HCT116 (cell line): ENCODE measurements around the gene MYL5. TPM values are rescaled to one million over a fixed set of nuclear protein-coding genes. Genes with fewer than 3 reads are reported as not detected.
"Not testable (repeated sequence)": the region's sequence is repeated elsewhere in the genome, so short reads cannot be mapped to it uniquely, and the experiment has no call there.

Source experiments
- ATAC-seq: fragments of 200-7000 bp; cut with Tn5 transposase; 2 replicates; pipeline ENCODE4 v1.9.1; 2020; ENCODE audit warnings: mild to moderate bottlenecking, moderate library complexity
- BruUV-seq: library from RNA; stranded (reverse); fragments of 400-500 nt; replicated peaks from 2 replicates; lab custom pipeline; 2021; lab: Mats Ljungman, UMichigan
- CTCF ChIA-PET: fragments of 300-600 bp; sonication (Branson Sonifier 250); formaldehyde crosslinking; loops from one replicate; lab custom pipeline; 2021; ENCODE audit warnings: antibody characterized with exemption; lab: Charles Lee
- POLR2A ChIA-PET: fragments of 300-600, 350-600 bp; sonication (Branson Sonifier 250); formaldehyde crosslinking; loops from one replicate; lab custom pipeline; 2021; ENCODE audit warnings: antibody characterized with exemption; lab: Charles Lee
- RAD21 ChIA-PET, 2 experiments: fragments of 300-600 bp; sonication (Branson Sonifier 250); formaldehyde crosslinking; loops; one replicate each; lab custom pipeline; 2023; ENCODE audit warnings: low total read pairs in 2 of 2; ENCODE audit not compliant: uncharacterized antibody in 2 of 2, unreplicated experiment in 2 of 2, low non-redundant PET in 1 of 2; lab: Charles Lee
- DNase-seq: peaks from one replicate; pipeline ENCODE4 v3.0.0-alpha.2; 2010; ENCODE audit warnings: low read depth, low spot score
- H2AFZ ChIP-seq: fragments of 200-600 bp; shearing (Covaris generic), sonication (generic); 2 replicates; pipeline ENCODE4 v1.6.1; 2017; ENCODE audit warnings: low read depth, mixed run types, mixed read lengths, antibody characterized with exemption, low read length; ENCODE audit not compliant: poor library complexity, severe bottlenecking
- H3K27ac ChIP-seq: 2 replicates; pipeline ENCODE4 v1.5.1; 2012; ENCODE audit warnings: low read depth, low read length
- H3K27me3 ChIP-seq: fragments of 200-600 bp; sonication (generic); 2 replicates; pipeline ENCODE4 v1.6.1; 2016; ENCODE audit warnings: mixed run types, low read length, mixed read lengths; ENCODE audit not compliant: insufficient read depth
- H3K36me3 ChIP-seq, 2 experiments: fragments of 200-500 bp in 1 of 2; fragments of 200-600 bp in 1 of 2; sonication (Bioruptor generic) in 1 of 2; sonication (generic) in 1 of 2; 2 replicates each; pipeline versions ENCODE4 v1.5.1 to v1.6.1; 2014 to 2016; ENCODE audit warnings: low read length in 2 of 2, inconsistent platforms in 1 of 2, mixed read lengths in 1 of 2, mixed run types in 1 of 2; ENCODE audit not compliant: insufficient read depth in 2 of 2, control insufficient read depth in 1 of 2
- H3K4me1 ChIP-seq, 2 experiments: fragments of 200-600 bp in 1 of 2; sonication (generic) in 1 of 2; 2 replicates each; pipeline versions ENCODE4 v1.5.1 to v1.6.1; 2012 to 2017; ENCODE audit warnings: low read length in 2 of 2, inconsistent platforms in 1 of 2, mild to moderate bottlenecking in 1 of 2, mixed read lengths in 1 of 2, mixed run types in 1 of 2, moderate library complexity in 1 of 2; ENCODE audit not compliant: insufficient read depth in 2 of 2, control insufficient read depth in 1 of 2
- H3K4me2 ChIP-seq: fragments of 200-600 bp; sonication (generic); 2 replicates; pipeline ENCODE4 v1.6.1; 2017; ENCODE audit warnings: mixed run types, low read length, mixed read lengths
- H3K4me3 ChIP-seq, 2 experiments: fragments of 200-600 bp in 1 of 2; sonication (generic) in 1 of 2; replicated peaks in 1 of 2; 2 replicates each; pipeline ENCODE4 v1.5.1; 2011 to 2016; ENCODE audit warnings: low read length in 2 of 2, control low read depth in 1 of 2, low read depth in 1 of 2, mild to moderate bottlenecking in 1 of 2, mixed read lengths in 1 of 2, mixed run types in 1 of 2
- H3K79me2 ChIP-seq: fragments of 200-600 bp; sonication (generic); 2 replicates; pipeline ENCODE4 v1.6.1; 2017; ENCODE audit warnings: mild to moderate bottlenecking, mixed run types, low read length, moderate library complexity, mixed read lengths; ENCODE audit not compliant: insufficient read depth
- H3K9ac ChIP-seq: fragments of 200-600 bp; sonication (generic); 2 replicates; pipeline ENCODE4 v1.6.1; 2016; ENCODE audit warnings: low read length, mixed read lengths
- H3K9me2 ChIP-seq: fragments of 200-600 bp; sonication (generic), shearing (Covaris generic); 2 replicates; pipeline ENCODE4 v1.6.1; 2017; ENCODE audit warnings: mixed run types, mild to moderate bottlenecking, moderate library complexity; ENCODE audit not compliant: insufficient read depth
- H3K9me3 ChIP-seq, 2 experiments: fragments of 200-500 bp in 1 of 2; fragments of 200-600 bp in 1 of 2; sonication (Bioruptor generic) in 1 of 2; sonication (generic) in 1 of 2; 2 replicates each; pipeline ENCODE4 v1.6.1; 2014 to 2017; ENCODE audit warnings: low read length in 2 of 2, mixed read lengths in 2 of 2, inconsistent platforms in 1 of 2, low read depth in 1 of 2, mild to moderate bottlenecking in 1 of 2, mixed run types in 1 of 2, moderate library complexity in 1 of 2; ENCODE audit not compliant: control insufficient read depth in 1 of 2, insufficient read depth in 1 of 2
- H4K20me1 ChIP-seq: fragments of 200-600 bp; sonication (generic), shearing (Covaris generic); 2 replicates; pipeline ENCODE4 v1.6.1; 2017; ENCODE audit warnings: mixed run types, mild to moderate bottlenecking, moderate library complexity; ENCODE audit not compliant: insufficient read depth
- ATF3 ChIP-seq: IDR thresholded peaks from 2 replicates; pipeline ENCODE4 v1.6.1; 2012
- CTCF ChIP-seq, 3 experiments: fragments of 200-600 bp in 1 of 3; sonication (generic) in 1 of 3; IDR thresholded peaks in 2 of 3; conservative IDR thresholded peaks in 1 of 3; 2 replicates each; pipeline ENCODE4 v1.5.1; 2012 to 2017; ENCODE audit warnings: low read depth in 2 of 3, low read length in 2 of 3, antibody characterized with exemption in 1 of 3, borderline replicate concordance in 1 of 3, control low read depth in 1 of 3, mild to moderate bottlenecking in 1 of 3, mixed read lengths in 1 of 3, mixed run types in 1 of 3, moderate library complexity in 1 of 3; ENCODE audit not compliant: insufficient read depth in 1 of 3
- EZH2phosphoT487 ChIP-seq: fragments of 200-600 bp; IDR thresholded peaks from 2 replicates; pipeline ENCODE4 v1.6.1; 2018; ENCODE audit warnings: antibody characterized with exemption, borderline replicate concordance
- JUND ChIP-seq: IDR thresholded peaks from 2 replicates; pipeline ENCODE4 v1.6.1; 2012
- REST ChIP-seq: IDR thresholded peaks from 2 replicates; pipeline ENCODE4 v1.6.1; 2012; ENCODE audit warnings: low read depth
- SP1 ChIP-seq: IDR thresholded peaks from 2 replicates; pipeline ENCODE4 v1.6.1; 2012; ENCODE audit warnings: low read depth
- TCF7L2 ChIP-seq: IDR thresholded peaks from 2 replicates; pipeline ENCODE4 v1.7.0; 2011; ENCODE audit warnings: borderline replicate concordance, inconsistent platforms; ENCODE audit not compliant: insufficient read depth, insufficient read length; ENCODE audit errors: extremely low read depth
- YY1 ChIP-seq: IDR thresholded peaks from 2 replicates; pipeline ENCODE4 v1.6.1; 2011; ENCODE audit warnings: low read length, low read depth, moderate library complexity, mild to moderate bottlenecking; ENCODE audit not compliant: insufficient replicate concordance; ENCODE audit errors: extremely low read depth
- ZBTB33 ChIP-seq: IDR thresholded peaks from 2 replicates; pipeline ENCODE4 v1.6.1; 2011; ENCODE audit warnings: mild to moderate bottlenecking, low read length, moderate library complexity; ENCODE audit not compliant: insufficient replicate concordance; ENCODE audit errors: extremely low read depth
- ZFX ChIP-seq: fragments of 450-650 bp; IDR thresholded peaks from 2 replicates; pipeline ENCODE4 v1.6.1; 2017
- ZNF274 ChIP-seq: fragments of 200-500 bp; sonication (Bioruptor generic); IDR thresholded peaks from 2 replicates; pipeline ENCODE4 v1.6.1; 2014; ENCODE audit warnings: mild to moderate bottlenecking, low read depth, low read length, inconsistent platforms
- intact Hi-C: fragments of 100-400 bp; cut with micrococcal nuclease; formaldehyde crosslinking; loops from 2 replicates; pipeline ENCODE4 v1.10.0; 2022
- total RNA-seq: library from RNA; stranded (reverse); gene quantifications from one replicate; pipeline ENCODE4 v1.2.1, GENCODE V29; 2021; ENCODE audit not compliant: unreplicated experiment

Gene MYL5
- total RNA-seq, 1 experiment from 2014 or later, result 14.0 TPM

GRCh38 chr4:637536-638280, 36.6 kb upstream of the MYL5 start:
- H3K4me3 ChIP-seq, result no peak overlapping the region
- BruUV-seq, result no TSS peak
- TF ChIP-seq SP1 (no peak), REST (no peak), YY1 (no peak), ZNF274 (no peak), ATF3 (no peak), ZFX (no peak), EZH2phosphoT487 (no peak), CTCF (IDR thresholded peaks at IDR 0.05 in 2 of 3, conservative IDR thresholded peaks at IDR 0.05 in 1 of 3; ENCODE audit: borderline replicate concordance in 1 of 3, insufficient read depth in 1 of 3, low read depth in 2 of 3, low read length in 2 of 3) (no peak), ZBTB33 (no peak), JUND (no peak), TCF7L2 (no peak)
- H3K27ac ChIP-seq, result no peak overlapping the region
- CTCF ChIA-PET, result no interaction called here
- no peaks in the 10 kb centered on the region for H3K4me1 ChIP-seq
- intact Hi-C loops, result no loop called here
- no peaks in the 10 kb centered on the region for H3K27me3 ChIP-seq
- no peak for DNase-seq
- no peak overlapping the region for H2AFZ ChIP-seq
- H3K36me3 ChIP-seq, result no peaks in the 10 kb centered on the region
- H3K79me2 ChIP-seq, result no peaks in the 10 kb centered on the region
- no peak overlapping the region for H3K9ac ChIP-seq
- H3K9me2 ChIP-seq, result no peaks in the 10 kb centered on the region
- H4K20me1 ChIP-seq, result no peaks in the 10 kb centered on the region
- no peak for ATAC-seq
- RAD21 ChIA-PET, result no interaction called here
- H3K4me2 ChIP-seq, result no peak overlapping the region
- no peaks in the 10 kb centered on the region for H3K9me3 ChIP-seq
- POLR2A ChIA-PET, result no interaction called here

- BruUV-seq, H3K4me3 ChIP-seq, H3K79me2 ChIP-seq, H4K20me1 ChIP-seq, RAD21 ChIA-PET, H3K4me2 ChIP-seq, H3K27ac ChIP-seq, CTCF ChIA-PET, H3K9me3 ChIP-seq, ATAC-seq, H3K9me2 ChIP-seq, H2AFZ ChIP-seq, H3K9ac ChIP-seq, H3K36me3 ChIP-seq, DNase-seq, H3K27me3 ChIP-seq, intact Hi-C loops, H3K4me1 ChIP-seq: not testable (repeated sequence)
- POLR2A ChIA-PET, result interaction anchor here (0.7 kb wide), 1 partner anchor 1381 kb away, joined by 3 read pairs; no protein-coding TSS in a partner anchor
These were observed 32.0 kb upstream of the MYL5 start for GRCh38 chr4:642366-642765.
